ENCODE data around the gene ROR2.

Gene ROR2

DNA sequence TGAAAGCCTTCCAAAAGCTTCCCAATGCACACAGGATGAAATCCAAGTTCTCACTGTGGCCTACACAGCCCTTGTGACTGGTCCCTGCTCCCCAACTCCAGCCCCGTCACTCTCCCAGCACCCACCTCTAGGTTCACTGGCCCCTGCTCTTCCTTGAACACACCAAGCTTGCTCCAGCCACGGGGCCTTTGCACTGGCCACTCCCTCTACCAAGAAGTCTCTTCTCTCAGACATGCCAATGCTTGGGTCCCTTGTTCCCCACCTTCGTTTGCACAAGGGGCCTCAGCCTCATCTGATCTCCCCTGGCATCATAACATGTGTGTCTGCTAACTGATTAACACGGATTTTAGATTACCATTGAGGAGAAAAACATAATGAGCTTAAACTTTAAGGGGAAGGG is 56.0 kb downstream of the ROR2 start:
- no peak for DNase-seq (ENCODE audit: low spot score)
- TF ChIP-seq, protein P1, sequence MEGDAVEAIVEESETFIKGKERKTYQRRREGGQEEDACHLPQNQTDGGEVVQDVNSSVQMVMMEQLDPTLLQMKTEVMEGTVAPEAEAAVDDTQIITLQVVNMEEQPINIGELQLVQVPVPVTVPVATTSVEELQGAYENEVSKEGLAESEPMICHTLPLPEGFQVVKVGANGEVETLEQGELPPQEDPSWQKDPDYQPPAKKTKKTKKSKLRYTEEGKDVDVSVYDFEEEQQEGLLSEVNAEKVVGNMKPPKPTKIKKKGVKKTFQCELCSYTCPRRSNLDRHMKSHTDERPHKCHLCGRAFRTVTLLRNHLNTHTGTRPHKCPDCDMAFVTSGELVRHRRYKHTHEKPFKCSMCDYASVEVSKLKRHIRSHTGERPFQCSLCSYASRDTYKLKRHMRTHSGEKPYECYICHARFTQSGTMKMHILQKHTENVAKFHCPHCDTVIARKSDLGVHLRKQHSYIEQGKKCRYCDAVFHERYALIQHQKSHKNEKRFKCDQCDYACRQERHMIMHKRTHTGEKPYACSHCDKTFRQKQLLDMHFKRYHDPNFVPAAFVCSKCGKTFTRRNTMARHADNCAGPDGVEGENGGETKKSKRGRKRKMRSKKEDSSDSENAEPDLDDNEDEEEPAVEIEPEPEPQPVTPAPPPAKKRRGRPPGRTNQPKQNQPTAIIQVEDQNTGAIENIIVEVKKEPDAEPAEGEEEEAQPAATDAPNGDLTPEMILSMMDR (IDR thresholded peaks at IDR 0.05; ENCODE audit: extremely low read depth, insufficient read depth, missing control alignments) = no peak
- in situ Hi-C loops (cut with MboI; ENCODE audit: low pct_unique_long_range_greater_than_20kb, low sequenced_read_pairs, unreplicated experiment) = no loop called here

DNA sequence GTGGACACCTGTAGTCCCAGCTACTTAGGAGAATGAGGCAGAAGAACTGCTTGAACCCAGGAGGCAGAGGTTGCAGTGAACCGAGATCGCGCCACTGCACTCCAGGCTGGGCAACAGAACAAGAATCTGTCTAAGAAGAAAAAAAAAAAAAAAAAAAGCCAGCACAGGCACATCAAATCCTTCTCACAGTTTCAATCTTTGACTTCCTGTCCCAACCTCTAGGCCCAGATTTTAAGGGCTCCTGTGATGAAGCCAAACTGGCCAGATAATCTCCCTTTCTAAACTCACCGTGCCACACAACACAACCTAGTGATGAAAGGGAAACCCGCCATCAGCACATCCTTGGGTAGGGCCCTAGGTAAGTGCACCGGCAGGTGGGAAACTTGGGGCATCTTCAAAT is 58.1 kb downstream of the ROR2 start:
- in situ Hi-C loops (cut with MboI; ENCODE audit: low pct_unique_long_range_greater_than_20kb, low sequenced_read_pairs, unreplicated experiment) = no loop called here
- TF ChIP-seq, protein P1 (IDR thresholded peaks at IDR 0.05; ENCODE audit: extremely low read depth, insufficient read depth, missing control alignments) = no peak
- no peak for DNase-seq (ENCODE audit: low spot score)

DNA sequence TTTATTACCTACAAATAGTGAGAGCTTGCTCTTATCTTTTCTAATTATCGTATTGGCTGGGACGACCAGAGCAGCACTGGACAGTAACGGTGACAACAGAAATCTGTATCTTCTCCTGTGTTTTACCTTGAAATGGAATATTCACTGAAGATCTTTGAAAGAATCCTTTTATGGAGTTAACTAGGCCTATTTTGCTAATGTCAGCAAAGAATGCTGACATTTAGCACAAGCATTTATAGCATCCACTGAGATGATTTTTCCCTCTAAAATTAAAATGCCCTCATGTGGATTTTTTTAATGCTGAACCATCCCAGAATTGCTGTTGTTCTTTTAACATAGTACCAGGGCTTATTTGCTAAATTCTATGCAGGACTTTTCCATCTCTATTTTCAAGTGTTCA is 59.4 kb downstream of the ROR2 start:
- TF ChIP-seq, protein P1 (IDR thresholded peaks at IDR 0.05; ENCODE audit: extremely low read depth, insufficient read depth, missing control alignments) = no peak
- in situ Hi-C loops (cut with MboI; ENCODE audit: low pct_unique_long_range_greater_than_20kb, low sequenced_read_pairs, unreplicated experiment) = no loop called here
- no peak for DNase-seq (ENCODE audit: low spot score)

DNA sequence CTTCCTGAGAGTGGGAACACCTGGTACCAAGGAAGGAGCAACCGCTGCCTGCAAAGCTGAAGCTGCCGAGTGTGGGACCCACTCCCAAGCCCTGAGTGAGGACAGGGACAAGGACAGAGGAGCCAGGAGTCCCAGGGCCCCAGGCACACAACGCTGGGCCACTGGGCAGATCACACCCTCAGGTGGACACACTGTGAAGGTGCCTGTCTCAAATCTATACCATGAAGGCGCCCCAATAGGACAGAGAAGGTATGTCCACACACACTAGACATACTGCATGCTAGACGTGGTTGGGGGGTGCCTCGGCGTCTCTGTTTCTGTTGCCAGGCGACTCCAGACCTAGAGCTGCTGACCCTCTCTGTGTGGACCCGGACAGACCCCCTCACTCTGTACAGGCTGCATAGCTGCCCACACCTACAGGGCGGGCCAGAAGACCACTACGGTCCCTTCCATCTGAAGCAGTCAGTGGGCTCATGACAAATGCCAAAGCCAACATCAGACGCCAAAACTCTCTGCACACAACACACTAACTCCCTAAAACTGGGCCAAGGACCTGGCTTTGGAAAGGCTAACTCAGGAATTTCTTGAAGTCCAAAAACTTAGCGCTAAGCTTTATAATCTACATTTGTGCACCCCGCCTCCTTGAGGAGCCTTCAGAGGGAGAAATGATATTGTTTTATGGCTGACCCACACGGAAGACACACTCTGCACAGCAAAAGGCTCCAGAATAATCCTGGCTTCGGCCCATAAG is 60.7 kb downstream of the ROR2 start:
- TF ChIP-seq, protein P1 (IDR thresholded peaks at IDR 0.05; ENCODE audit: extremely low read depth, insufficient read depth, missing control alignments) = no peak
- no peak for DNase-seq (ENCODE audit: low spot score)
- in situ Hi-C loops (cut with MboI; ENCODE audit: low pct_unique_long_range_greater_than_20kb, low sequenced_read_pairs, unreplicated experiment) = no loop called here

DNA sequence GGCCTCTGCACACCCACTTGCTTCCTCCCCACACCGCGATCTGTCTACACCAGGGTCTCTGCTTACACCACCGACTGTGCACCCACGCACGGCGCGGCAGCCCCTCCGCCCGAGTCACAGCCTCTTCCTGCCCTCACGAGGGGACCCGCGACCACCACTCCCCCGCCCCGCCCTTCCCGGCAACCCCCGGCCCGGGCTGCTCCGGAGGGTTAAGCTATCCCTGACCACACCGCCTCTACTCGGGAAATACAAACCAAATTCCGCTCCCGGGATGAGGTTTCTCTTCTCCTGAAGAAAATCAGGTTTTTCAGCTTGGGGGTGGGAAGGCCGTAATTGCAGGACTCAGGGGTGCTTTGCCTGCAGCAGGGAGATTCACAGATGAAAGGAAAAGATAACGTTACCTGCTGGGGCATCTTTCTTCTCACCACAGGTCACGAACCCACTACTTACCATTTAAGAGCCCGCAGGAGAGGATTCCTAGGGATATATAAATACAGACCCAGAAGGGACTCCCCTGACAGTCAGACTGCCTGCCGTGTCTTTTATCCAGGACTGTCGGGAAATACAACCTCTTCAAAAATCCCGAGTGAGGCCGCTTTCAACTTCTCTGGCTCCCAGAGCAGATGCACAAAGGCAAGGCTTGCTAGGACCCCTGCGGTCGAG is 63.5 kb downstream of the ROR2 start:
- TF ChIP-seq, protein P1 (IDR thresholded peaks at IDR 0.05; ENCODE audit: extremely low read depth, insufficient read depth, missing control alignments) = no peak
- DNase-seq (ENCODE audit: low spot score) = no peak
- in situ Hi-C loops (cut with MboI; ENCODE audit: low pct_unique_long_range_greater_than_20kb, low sequenced_read_pairs, unreplicated experiment) = no loop called here

DNA sequence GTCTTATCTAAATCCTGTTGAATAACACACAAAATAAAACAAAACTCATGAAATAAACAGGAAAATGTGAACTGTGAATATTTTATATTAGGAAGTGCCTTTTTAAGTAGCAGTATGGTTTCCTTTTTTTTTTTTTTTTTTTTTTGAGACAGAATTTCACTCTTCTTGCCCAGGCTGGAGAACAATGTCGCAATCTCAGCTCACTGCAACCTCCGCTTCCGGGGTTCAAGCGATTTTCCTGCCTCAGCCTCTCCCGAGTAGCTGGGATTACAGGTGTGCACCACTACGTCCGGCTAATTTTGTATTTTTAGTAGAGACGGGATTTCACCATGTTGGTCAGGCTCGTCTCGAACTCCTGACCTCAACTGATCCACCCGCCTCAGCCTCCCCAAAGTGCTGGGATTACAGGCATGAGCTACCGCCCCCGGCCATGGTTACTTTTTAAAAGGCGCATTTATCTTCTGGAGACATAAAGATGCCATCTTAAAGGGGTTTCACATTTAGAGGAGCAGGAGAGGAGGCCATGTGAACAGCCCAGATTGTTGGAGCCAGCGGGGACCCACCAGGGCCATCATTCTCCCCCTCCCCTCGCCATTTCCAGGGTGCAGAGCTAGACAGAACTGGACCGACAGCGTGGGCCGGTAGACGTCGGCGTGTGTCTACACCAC is 64.1 kb downstream of the ROR2 start:
- TF ChIP-seq, protein P1 (IDR thresholded peaks at IDR 0.05; ENCODE audit: extremely low read depth, insufficient read depth, missing control alignments) = no peak
- no peak for DNase-seq (ENCODE audit: low spot score)

More for the DNA sequence above, 64.1 kb downstream of the ROR2 start:
- in situ Hi-C loops (cut with MboI; ENCODE audit: low pct_unique_long_range_greater_than_20kb, low sequenced_read_pairs, unreplicated experiment) = no loop called here
